Iris pigment epithelial cell (primary cell): ENCODE results near the gene RGS10.
A peak's percentile ranks its signal among the peaks of the same experiment; 100 is the strongest.

ENCODE experiments used
- DNase-seq: peaks from one replicate; pipeline ENCODE4 v3.0.0-alpha.2; 2011; ENCODE audit warnings: low read depth

RGS10 gene

DNA sequence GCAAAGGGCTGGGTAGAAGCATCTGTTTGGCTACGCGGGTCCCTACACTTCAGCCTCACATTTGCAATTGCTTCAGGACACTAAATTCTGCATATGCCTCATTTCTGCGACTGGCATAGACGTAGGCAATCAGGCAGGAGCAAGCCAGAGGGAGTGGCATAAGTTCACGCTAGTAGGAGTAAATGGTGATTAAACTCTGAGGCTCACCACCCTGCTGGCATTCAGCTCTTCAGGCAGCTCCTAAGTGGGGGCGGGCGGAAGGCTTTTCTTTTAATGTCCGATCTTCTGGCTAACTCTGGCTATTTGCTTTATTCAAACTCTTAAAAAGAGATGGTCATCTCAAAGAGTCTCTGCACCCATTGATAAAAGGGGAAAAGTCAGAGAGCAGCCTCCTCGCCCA, 45.3 kb downstream of the RGS10 start:
- DNase-seq: no peak

DNA sequence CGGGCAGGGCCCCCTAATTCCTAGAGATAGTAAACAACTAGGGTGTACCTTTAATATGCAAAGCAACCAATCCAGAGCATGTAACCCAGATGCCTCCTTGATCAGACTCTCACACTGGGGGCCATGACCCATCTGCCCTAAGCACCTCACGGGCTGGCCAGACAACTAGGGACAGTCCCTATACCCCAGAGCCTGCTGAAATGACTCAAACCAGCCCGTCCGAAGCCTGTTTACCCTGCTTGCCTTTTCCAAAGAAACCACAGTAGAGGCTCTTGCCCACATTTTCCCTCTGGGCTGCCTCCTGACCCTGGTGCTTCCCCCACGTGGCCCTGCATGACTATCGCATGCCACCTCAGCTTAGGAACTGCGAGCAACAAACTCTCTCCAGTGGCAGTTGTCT, 46.2 kb downstream of the RGS10 start:
- DNase-seq: no peak

DNA sequence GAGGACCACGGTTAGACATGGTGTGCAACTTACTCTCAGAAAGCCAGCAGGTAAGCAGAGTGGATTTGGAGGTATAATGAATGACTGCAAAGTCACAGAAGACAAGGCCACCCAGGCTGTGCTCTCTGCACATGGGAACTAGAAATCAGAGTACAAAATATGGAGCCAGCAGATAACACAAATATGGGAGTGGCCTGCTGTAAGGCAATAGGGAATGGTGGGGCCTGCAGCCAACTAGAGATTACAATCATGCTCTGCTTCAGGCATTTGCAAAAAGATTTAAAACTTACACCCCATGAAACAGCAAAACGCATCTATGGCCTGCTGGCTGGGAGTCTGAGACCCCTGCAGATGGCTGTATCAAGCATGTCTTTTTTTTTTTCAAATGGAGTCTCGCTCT, 47.0 kb downstream of the RGS10 start:
- no peak for DNase-seq

DNA sequence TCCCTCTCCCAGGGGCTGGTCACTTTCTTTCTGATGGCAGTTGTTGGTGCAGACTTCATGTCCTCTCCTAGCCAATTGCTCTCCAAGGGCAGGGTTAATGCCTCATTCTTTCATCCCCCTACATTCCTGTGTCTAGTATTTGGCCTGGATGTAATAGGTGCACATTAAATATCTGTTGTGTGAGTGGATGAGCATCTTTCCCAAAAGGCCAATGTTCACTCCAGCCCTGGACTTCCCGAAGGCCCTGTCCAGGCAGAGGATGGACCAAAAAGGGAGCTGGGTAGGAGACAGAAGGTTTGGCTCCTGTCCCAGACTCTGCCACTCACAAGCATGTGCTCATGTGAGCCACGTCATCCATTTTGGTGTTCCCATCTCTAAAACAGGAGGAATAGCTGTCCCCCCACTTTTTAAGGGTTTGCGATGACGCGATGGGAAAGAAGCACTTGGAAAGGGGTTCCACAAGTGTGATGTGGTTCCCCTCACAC, 47.5 kb downstream of the RGS10 start:
- DNase-seq: no peak

DNA sequence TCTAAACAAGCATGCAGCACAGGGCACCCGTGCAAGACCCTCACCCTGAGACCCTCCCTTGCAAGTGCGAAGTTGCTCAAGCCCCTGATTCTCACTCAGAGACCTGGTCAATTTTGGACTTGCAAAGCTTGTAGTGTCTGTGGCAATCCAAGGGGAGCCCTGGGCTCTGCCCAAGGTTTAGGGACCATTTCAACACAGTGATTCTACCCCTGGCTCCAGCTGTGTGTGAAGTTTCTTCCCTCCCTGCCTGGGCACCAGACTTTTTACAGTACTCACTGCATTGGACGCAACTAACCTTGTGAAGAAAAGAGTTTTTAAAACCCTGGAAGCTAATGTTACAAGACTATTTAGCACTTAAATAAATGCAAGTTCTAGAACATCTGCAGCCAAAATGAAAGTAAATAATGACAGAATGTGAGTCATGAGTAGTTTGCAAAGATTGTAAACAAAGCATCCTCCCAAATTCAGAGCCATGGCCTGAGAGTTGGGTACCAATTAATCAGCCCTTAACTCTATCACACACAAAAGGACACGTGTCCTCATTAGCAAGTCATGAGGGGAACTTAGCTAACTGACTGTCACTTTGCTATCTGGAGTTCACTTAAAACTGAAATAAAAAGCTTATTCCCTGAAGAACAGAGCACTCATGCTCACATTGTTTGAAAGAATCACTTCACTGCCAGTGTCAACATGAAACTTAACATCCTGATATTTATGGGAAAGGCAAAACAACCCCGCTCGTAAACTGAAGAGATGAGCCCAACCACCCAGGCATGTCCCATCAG, 48.1 kb downstream of the RGS10 start:
- peak; percentile 42 for DNase-seq

DNA sequence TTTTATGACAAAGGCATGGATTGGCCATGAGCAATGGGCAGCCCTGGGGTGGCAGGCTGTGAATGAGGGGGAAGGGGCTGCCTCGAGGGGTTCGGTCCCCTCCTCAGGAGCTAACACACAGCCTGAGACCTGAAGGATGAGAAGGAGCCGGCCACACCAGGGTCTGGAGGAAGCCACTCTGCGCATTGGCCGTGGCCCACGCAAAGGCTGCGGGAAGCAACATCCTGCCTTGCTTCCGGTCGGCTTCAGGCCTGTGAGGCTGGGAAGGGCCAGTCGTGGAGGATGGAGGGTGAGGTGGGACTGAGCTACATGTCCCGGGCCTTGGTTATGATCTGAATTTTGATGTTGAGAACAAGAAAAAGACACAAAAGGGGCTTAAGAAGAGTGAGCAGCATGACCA, 49.4 kb downstream of the RGS10 start:
- no peak for DNase-seq

DNA sequence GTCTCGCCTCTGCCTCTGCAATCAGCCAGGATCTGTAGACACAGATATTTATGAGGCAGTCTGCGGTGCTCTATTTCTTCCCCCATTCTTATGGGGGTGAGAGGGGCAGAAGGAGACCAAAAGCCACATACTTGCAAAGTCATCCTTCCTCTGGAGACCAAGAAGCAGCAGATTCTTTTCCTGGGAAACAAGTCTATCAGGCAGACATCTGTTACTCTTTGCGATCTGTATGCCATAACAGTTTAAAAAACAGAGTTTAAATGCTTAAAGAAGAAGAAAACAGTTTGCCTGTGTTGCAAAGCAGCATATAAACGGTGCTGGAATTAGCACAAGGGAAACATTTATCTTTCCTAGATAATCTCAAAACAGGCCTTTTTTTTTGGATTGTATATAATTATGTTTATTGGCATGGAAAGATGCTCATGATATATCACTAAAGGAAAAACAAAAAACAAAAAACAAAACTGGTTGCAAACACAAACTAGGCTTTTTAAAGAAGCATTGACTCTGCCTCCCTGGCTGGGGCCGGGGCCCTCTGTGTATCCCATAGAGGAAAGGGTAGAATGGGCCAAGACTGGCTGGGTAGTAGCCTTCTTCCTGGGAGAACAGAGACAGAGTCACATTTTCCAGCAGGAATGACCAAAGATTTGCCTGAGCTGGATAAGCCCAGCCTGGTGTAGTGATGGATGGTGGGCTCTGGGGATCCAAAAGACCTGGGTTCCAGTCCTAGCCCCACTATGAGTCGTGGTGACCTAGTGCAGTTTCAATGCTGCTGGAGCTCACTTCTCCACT, 50.4 kb downstream of the RGS10 start:
- no peak for DNase-seq

DNA sequence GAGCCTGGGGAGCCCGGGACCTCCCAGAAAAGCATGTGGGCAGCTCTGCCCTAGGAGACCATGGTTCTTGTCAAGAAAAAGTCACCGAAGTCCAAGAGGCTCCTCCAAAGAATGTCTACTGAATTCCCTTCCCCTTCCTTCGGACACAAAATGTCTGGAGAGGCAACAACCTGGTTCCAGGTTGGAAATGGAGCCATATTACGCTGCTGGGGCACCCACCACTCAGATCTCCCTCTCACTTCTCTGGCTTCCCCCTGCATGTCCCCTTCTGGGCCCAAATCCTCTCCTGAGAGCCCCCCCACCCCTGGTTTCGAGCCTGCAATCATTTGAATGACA, 52.6 kb downstream of the RGS10 start:
- no peak for DNase-seq

DNA sequence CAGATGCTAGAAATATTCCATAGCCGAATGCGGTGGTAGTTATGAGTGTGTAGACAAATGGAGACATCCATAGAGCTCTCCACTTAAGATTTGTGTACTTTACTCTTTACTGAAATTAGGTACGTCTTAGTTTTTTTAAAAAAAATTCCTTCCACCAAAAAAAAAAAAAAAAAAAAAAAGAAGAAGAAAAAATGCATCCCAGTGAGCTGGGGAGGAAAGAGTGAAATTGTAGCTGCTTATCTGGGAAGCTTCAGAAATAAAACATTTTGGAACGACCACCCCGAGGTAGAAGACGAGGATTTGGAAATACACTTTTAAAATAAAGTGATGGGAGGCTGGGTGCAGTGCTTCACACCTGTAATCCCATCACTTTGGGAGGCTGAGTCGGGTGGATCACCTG, 53.8 kb downstream of the RGS10 start:
- DNase-seq: no peak

DNA sequence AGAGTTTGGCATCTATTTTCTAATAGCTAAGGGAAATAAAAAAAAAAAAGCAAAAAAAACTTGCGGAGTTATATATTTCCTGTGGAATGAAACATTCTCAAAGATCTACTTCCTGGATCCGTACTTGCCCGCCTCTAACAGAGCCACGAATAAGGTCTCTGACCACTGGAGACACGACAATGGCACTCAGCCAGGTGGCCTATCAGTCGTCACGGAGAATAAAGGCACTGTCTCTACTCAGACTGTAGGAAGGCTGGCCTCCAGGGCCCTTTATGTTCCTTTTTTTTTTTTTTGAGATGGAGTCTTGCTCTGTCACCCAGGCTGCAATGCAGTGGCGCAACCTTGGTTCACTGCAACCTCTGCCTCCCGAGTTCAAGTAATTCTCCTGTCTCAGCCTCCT, 58.7 kb downstream of the RGS10 start:
- DNase-seq: no peak

DNA sequence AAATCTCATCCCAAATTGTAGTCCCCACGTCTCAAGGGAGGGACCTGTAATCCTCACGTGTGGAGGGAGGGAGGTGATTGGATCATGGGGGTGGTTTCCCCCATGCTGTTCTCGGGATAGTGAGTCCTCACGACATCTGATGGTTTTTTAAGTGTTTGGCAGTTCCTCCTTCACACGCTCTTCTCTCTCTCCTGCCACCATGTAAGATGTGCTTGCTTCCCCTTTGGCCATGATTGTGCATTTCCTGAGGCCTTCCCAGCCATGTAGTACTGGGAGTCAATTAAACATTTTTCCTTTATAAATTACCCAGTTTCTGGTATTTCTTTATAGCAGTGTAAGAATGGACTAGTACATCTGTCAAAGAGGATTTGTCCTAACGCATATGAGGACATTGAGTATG, 59.5 kb downstream of the RGS10 start:
- no peak for DNase-seq

DNA sequence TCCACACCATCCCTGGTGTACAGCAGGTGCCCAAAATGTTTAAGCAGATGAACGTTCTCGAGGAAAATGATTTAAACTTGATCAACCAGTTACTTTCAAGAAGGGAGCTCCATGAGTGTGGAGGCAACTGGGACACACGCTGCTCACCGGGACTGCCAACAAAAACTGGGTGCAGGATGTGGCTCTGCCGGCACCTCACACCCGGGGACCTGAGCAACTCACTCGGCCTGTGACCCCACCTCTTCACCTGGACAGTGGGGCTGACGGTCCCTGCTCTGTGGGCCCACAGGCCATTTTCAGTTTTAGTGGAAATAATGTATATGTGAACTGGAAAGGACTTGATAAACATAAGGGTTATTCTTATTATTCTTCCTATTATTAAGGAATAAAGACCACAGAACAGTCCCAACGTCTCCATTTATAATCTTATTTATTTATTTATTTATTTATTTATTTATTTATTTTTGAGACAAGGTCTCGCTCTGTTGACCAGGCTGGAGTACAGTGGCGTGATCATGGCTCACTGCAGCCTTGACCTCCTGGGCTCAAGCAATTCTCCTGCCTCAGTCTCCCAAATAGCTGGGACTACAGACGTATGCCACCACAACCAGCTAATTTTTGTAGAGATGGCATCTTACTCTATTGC, 60.6 kb downstream of the RGS10 start:
- DNase-seq: no peak

DNA sequence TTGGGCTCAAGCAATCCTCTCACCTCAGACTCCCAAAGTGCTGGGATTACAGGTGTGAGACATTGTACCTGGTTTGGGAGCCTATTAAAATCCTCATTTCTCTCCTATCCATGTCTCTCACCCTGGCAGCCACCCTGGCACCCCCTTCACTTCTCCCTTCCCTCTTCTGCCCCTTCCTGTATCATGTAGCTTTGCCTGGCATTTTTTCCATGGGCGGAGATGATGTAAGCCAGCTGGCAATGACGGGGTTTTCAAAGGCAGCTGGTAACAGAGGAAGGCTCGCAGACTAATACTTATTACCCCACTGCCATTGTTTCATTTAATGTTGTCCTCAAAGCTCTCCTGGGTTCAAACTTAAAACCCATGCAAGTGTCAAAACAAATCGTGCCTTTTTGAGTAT, 61.9 kb downstream of the RGS10 start:
- no peak for DNase-seq

DNA sequence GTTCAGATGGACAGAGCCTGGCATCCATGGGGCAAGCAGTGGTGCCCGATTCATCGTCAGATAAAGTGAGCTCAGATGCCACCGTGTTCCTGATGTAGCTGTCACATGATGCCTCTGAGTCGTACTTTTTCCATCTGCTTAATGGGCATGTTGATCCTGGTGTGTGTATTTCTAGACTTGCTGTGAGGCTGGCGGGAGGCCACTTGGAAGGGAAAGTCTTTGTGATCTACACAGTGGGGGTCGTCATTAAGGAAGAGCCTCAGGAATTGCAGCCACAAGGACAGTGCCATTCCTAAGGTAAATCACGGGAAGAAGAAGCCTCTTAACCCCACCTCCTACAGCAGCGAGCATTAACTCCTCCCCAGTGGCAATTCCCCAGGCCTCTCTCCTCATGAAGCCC, 63.0 kb downstream of the RGS10 start:
- DNase-seq: no peak

DNA sequence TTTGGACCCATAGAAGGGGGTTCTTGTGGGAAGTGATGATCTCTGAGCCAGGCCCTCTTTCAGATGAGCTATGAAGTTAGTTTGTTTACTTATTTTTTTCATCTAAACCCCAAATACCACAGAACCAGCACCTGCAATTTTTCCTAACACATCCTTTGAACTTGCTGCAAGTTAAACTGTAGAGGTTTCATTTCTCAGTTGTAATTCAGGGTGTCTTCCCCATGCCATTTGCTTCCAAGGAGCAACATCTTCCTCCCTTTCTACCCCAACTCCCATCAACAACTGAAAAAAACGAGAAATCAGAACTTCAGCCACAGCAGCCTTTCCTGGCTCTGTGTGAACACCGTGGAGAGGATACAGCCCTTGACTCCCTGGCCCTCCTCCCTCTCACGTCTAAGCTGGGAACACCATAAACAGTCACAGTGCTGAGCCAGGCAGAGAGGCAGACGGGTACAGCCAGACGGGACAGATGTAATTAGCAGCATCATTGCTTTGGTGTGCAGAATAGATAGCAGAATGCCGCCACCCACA, 63.6 kb downstream of the RGS10 start:
- no peak for DNase-seq

DNA sequence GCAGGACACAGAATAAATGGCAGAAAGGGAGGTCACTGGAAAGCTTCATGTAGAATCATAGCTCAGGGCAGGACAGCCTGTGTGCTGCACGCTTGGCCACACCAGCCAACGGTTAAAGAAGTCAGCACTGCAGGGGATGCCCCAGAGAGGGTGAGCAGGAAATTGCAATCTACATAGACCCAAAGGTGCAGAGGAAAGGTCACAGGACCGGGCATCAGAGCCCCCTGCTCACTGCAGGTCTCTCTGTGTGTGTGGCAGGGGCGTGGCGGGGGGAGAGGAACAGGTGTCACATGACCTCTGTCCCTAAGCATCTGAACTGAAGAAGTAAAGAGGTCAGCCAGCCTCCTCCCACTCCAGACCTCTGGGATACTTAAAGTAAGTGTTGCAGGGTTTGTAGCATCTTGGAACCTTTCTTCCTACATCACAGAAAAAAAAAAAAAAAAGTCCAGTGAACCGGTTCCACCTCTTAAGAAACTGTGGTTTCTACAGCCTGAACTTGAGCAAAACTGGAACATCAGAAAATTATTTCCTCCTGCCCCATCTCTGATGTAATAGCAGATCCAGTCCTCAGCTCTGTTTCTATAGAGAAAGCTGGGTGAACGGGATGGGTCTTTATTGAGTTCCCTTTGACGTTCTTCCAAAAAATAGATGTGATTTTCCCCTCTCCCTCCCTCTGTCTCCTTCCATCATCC, 64.3 kb downstream of the RGS10 start:
- no peak for DNase-seq

DNA sequence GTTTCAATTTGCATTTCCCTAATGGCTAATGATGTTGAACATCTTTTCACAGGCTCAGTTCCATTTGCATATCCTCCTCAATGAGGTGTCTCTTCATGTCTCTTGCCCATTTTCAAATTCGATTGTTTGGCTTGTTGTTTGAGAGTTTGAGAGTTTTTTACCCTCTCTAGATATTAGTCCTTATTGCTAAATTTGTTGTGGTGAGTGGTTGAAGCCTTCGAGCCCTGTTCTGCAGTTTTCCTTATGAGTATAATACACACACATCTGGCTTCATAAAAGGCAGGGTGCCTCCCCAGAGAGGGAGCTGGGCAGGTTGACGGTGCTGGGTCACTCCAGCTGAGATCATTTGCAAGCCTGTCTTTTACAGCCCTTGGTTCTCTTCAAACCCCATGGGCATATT, 65.1 kb downstream of the RGS10 start:
- DNase-seq: no peak

DNA sequence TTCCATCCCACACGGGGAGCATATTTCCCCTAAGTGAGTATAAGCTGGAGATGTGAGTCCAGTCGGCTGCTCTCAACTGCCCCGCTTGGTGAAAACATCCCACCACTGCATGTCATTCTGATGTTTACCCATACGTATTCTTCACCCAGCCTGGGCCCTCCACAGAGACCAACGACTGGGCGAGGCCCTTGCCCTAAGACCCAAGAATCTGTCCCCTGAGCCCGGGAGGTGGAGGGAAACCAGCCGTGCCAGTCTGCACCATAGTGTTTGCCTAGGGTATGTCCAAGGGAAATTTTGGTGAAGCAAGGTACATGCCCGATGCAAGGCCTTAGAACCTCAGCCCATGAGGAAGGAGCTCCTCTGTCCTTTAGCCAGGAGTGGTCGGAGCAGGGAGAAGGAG, 67.9 kb downstream of the RGS10 start:
- DNase-seq: no peak

DNA sequence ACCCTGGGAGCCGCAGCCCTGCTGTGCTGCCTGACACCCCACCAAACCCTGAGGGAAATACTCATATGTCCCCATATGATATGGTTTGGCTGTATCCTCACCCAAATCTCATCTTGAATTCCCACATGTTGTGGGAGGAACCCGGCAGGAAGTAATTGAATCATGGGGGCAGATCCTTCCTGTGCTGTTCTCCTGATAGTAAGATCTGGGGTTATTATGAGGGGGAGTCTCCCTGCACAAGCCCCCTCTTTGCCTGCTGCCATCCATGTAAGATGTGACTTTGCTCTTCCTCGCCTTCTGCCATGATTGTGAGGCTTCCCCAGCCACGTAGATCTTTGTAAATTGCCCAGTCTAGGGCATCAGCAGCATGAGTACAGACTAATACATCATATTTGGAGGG, 68.7 kb downstream of the RGS10 start:
- DNase-seq: no peak

DNA sequence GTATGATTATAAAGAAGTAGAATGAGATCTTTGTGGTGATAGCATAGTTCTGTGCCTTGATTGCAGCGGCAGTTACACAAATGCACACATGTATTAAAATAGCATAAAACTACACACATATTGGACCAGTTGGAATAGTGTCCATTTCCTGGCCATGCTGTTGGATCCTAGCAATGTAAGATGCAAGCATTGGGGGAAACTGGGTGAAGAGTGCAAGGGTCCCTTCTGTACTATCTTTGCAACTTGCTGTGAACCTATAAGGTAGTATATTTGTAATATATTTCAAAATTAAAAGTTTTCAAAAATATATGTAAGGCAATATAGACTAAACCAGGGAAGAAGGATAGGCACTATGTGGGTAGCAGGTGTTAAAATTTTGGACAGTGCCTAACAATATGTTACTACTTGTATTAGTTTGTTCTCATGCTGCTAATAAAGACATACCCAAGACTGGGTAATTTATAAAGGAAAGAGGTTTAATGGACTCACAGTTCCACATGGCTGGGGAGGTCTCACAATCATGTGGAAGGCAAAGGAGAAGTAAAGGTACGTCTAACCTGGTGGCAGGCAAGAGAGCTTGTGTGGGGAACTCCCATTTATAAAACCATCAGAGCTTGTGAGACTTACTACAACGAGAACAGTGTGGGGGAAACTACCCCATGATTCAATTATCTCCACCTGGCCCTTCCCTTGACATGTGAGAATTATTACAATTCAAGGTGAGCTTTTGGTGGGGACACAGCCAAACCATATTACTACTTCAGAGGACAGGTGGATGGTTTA, 71.4 kb downstream of the RGS10 start:
- DNase-seq: no peak

DNA sequence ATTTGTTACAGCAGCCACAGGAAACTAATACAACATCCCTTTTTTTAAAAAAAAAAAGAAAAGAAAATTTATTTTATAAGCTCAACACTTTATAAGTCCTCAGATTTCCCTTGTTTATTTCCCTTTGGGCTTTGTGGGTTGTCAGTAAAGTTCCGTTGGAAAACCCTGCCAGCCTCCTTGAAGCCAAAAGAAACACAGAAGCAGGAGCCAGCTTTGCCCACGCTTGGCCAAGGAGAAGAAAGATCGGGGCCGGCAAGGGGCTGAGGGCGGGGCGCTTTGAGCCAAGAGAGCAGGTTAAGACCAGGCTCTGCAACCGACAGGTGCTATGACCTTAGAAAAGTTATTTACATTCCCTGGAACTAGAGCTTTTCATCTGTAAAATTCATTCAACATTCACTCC, 72.7 kb downstream of the RGS10 start:
- no peak for DNase-seq

DNA sequence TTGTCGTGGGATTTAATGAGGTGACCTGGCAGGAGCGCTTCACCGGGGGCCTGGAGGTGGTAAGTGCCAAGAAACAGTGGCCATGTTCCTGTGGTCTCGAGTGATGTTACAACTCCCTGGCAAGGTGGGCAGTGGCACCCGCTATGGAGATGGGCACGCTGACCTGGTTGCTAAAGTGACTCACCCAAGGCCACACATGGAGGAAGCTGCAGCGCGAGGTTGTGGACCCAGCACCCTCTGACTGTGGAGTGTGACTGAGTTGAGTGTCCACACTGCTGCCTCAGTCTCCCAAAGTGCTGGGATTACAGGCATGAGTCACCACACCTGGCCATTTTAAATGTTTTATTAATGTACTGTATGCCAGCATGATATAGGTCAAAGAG, 73.2 kb downstream of the RGS10 start:
- no peak for DNase-seq
